ENCODE measurements around the gene ZNF436.
"Not testable (repeated sequence)": the region's sequence is repeated elsewhere in the genome, so short reads cannot be mapped to it uniquely, and the experiment has no call there.

ZNF436 gene

GRCh38 chr1:23322770-23323169 lies 46.9 kb downstream of the ZNF436 start:
- FAIRE-seq (no peak), DNase-seq (ENCODE audit: low spot score) (no peak)

GRCh38 chr1:23310280-23310679 lies 59.4 kb downstream of the ZNF436 start:
- FAIRE-seq; DNase-seq (ENCODE audit: low spot score): not testable (repeated sequence)

Measured in RCC 7860 (cell line).